Measurements from ENCODE around the gene ATAD2B.

The ATAD2B gene

GRCh38 chr2:23709311-23709710 lies 217.6 kb downstream of the ATAD2B start:
- Histone ChIP-seq H2BK15ac (ENCODE audit: low read length) (no peak overlapping the region), H3K23ac (ENCODE audit: low read depth, low read length, poor library complexity) (no peak overlapping the region), H3K27me3 (ENCODE audit: control insufficient read depth in 3 of 3, insufficient read depth in 3 of 3, low read depth in 1 of 3, low read length in 3 of 3) (no peaks in the 10 kb centered on the region), H2BK5ac (ENCODE audit: low read length) (no peak overlapping the region), H2BK12ac (ENCODE audit: low read length) (no peak overlapping the region), H2BK120ac (ENCODE audit: low read depth, low read length) (no peak overlapping the region), H2AK5ac (ENCODE audit: low read depth, low read length) (no peak overlapping the region), H3K4me2 (ENCODE audit: insufficient read depth, low read length, poor library complexity, severe bottlenecking) (no peak overlapping the region), H3K9ac (ENCODE audit: low read depth, low read length, poor library complexity) (no peak overlapping the region), H3K36me3 (replicated peaks in 1 of 2; ENCODE audit: control insufficient read depth in 2 of 2, insufficient read depth in 2 of 2, low read length in 2 of 2) (peaks cover 0 to 42% of the 10 kb centered on the region in 2 donors), H3K9me3 (replicated peaks in 1 of 2; ENCODE audit: control insufficient read depth in 2 of 2, insufficient read depth in 1 of 2, low read depth in 1 of 2, low read length in 2 of 2) (peaks cover 0 to 4% of the 10 kb centered on the region in 2 donors), H3K14ac (ENCODE audit: low read length) (no peak overlapping the region), H3K79me1 (ENCODE audit: low read depth, low read length) (no peaks in the 10 kb centered on the region), H4K91ac (ENCODE audit: low read depth, low read length, poor library complexity) (no peak overlapping the region), H3K4ac (ENCODE audit: low read length) (no peak overlapping the region), H2AFZ (ENCODE audit: low read length) (no peak overlapping the region), H3K18ac (ENCODE audit: low read length) (no peak overlapping the region), H4K8ac (ENCODE audit: low read depth, low read length) (no peak overlapping the region), H3K4me3 (ENCODE audit: low read length in 2 of 2) (no peak overlapping the region), H3K27ac (replicated peaks; ENCODE audit: low read length) (no peak overlapping the region), H3K4me1 (ENCODE audit: control insufficient read depth in 2 of 2, insufficient read depth in 1 of 2, low read depth in 1 of 2, low read length in 2 of 2) (peaks cover 9 to 15% of the 10 kb centered on the region in 2 donors)
- WGBS, 2 donors (ENCODE audit: extremely low coverage in 2 of 2, insufficient read length in 2 of 2, insufficient replicate concordance in 1 of 2): no CpG with 5 or more reads among the region's 8 CpGs
- DNase-seq (ENCODE audit: low spot score): no peak

GRCh38 chr2:23708771-23709170 lies 218.2 kb downstream of the ATAD2B start:
- Histone ChIP-seq H2BK5ac (ENCODE audit: low read length) (no peak overlapping the region), H3K9ac (ENCODE audit: low read depth, low read length, poor library complexity) (no peak overlapping the region), H3K36me3 (replicated peaks in 1 of 2; ENCODE audit: control insufficient read depth in 2 of 2, insufficient read depth in 2 of 2, low read length in 2 of 2) (peaks cover 0 to 47% of the 10 kb centered on the region in 2 donors), H3K27ac (replicated peaks; ENCODE audit: low read length) (no peak overlapping the region), H3K23ac (ENCODE audit: low read depth, low read length, poor library complexity) (no peak overlapping the region), H3K4me3 (ENCODE audit: low read length in 2 of 2) (no peak overlapping the region), H4K91ac (ENCODE audit: low read depth, low read length, poor library complexity) (no peak overlapping the region), H3K79me1 (ENCODE audit: low read depth, low read length) (no peaks in the 10 kb centered on the region), H4K8ac (ENCODE audit: low read depth, low read length) (no peak overlapping the region), H3K27me3 (ENCODE audit: control insufficient read depth in 3 of 3, insufficient read depth in 3 of 3, low read depth in 1 of 3, low read length in 3 of 3) (no peaks in the 10 kb centered on the region), H3K9me3 (replicated peaks in 1 of 2; ENCODE audit: control insufficient read depth in 2 of 2, insufficient read depth in 1 of 2, low read depth in 1 of 2, low read length in 2 of 2) (peaks cover 0 to 4% of the 10 kb centered on the region in 2 donors), H2AK5ac (ENCODE audit: low read depth, low read length) (no peak overlapping the region), H3K4me2 (ENCODE audit: insufficient read depth, low read length, poor library complexity, severe bottlenecking) (no peak overlapping the region), H3K4me1 (ENCODE audit: control insufficient read depth in 2 of 2, insufficient read depth in 1 of 2, low read depth in 1 of 2, low read length in 2 of 2) (peaks cover 9 to 15% of the 10 kb centered on the region in 2 donors), H3K18ac (ENCODE audit: low read length) (no peak overlapping the region), H2BK15ac (ENCODE audit: low read length) (no peak overlapping the region), H2AFZ (ENCODE audit: low read length) (no peak overlapping the region), H2BK120ac (ENCODE audit: low read depth, low read length) (no peak overlapping the region), H2BK12ac (ENCODE audit: low read length) (no peak overlapping the region), H3K14ac (ENCODE audit: low read length) (no peak overlapping the region), H3K4ac (ENCODE audit: low read length) (no peak overlapping the region)
- no CpG with 5 or more reads among the region's 6 CpGs for WGBS, 2 donors (ENCODE audit: extremely low coverage in 2 of 2, insufficient read length in 2 of 2, insufficient replicate concordance in 1 of 2)
- DNase-seq (ENCODE audit: low spot score): no peak

GRCh38 chr2:23707096-23707495 lies 219.8 kb downstream of the ATAD2B start:
- Histone ChIP-seq H2BK15ac (ENCODE audit: low read length) (no peak overlapping the region), H2AFZ (ENCODE audit: low read length) (no peak overlapping the region), H4K91ac (ENCODE audit: low read depth, low read length, poor library complexity) (no peak overlapping the region), H4K8ac (ENCODE audit: low read depth, low read length) (no peak overlapping the region), H3K36me3 (replicated peaks in 1 of 2; ENCODE audit: control insufficient read depth in 2 of 2, insufficient read depth in 2 of 2, low read length in 2 of 2) (peaks cover 0 to 61% of the 10 kb centered on the region in 2 donors), H3K4me2 (ENCODE audit: insufficient read depth, low read length, poor library complexity, severe bottlenecking) (no peak overlapping the region), H3K14ac (ENCODE audit: low read length) (no peak overlapping the region), H3K4ac (ENCODE audit: low read length) (no peak overlapping the region), H2BK5ac (ENCODE audit: low read length) (no peak overlapping the region), H3K79me1 (ENCODE audit: low read depth, low read length) (no peaks in the 10 kb centered on the region), H3K27ac (replicated peaks; ENCODE audit: low read length) (no peak overlapping the region), H2BK120ac (ENCODE audit: low read depth, low read length) (no peak overlapping the region), H3K23ac (ENCODE audit: low read depth, low read length, poor library complexity) (no peak overlapping the region), H3K4me1 (ENCODE audit: control insufficient read depth in 2 of 2, insufficient read depth in 1 of 2, low read depth in 1 of 2, low read length in 2 of 2) (peaks cover 3 to 4% of the 10 kb centered on the region in 2 donors), H3K9ac (ENCODE audit: low read depth, low read length, poor library complexity) (no peak overlapping the region), H3K9me3 (replicated peaks in 1 of 2; ENCODE audit: control insufficient read depth in 2 of 2, insufficient read depth in 1 of 2, low read depth in 1 of 2, low read length in 2 of 2) (peaks cover 0 to 4% of the 10 kb centered on the region in 2 donors), H3K18ac (ENCODE audit: low read length) (no peak overlapping the region), H3K27me3 (ENCODE audit: control insufficient read depth in 3 of 3, insufficient read depth in 3 of 3, low read depth in 1 of 3, low read length in 3 of 3) (no peaks in the 10 kb centered on the region), H2BK12ac (ENCODE audit: low read length) (no peak overlapping the region), H3K4me3 (ENCODE audit: low read length in 2 of 2) (no peak overlapping the region), H2AK5ac (ENCODE audit: low read depth, low read length) (no peak overlapping the region)
- no peak for DNase-seq (ENCODE audit: low spot score)
- no CpG with 5 or more reads among the region's 9 CpGs for WGBS, 2 donors (ENCODE audit: extremely low coverage in 2 of 2, insufficient read length in 2 of 2, insufficient replicate concordance in 1 of 2)

- Histone ChIP-seq H3K14ac (ENCODE audit: low read length) (no peak overlapping the region), H2BK12ac (ENCODE audit: low read length) (no peak overlapping the region), H3K4ac (ENCODE audit: low read length) (no peak overlapping the region), H2BK15ac (ENCODE audit: low read length) (no peak overlapping the region), H3K27me3 (ENCODE audit: control insufficient read depth in 3 of 3, insufficient read depth in 3 of 3, low read depth in 1 of 3, low read length in 3 of 3) (no peaks in the 10 kb centered on the region), H4K8ac (ENCODE audit: low read depth, low read length) (no peak overlapping the region), H3K9ac (ENCODE audit: low read depth, low read length, poor library complexity) (no peak overlapping the region), H2AK5ac (ENCODE audit: low read depth, low read length) (no peak overlapping the region), H4K91ac (ENCODE audit: low read depth, low read length, poor library complexity) (no peak overlapping the region), H3K18ac (ENCODE audit: low read length) (no peak overlapping the region), H2BK120ac (ENCODE audit: low read depth, low read length) (no peak overlapping the region), H3K36me3 (replicated peaks in 1 of 2; ENCODE audit: control insufficient read depth in 2 of 2, insufficient read depth in 2 of 2, low read length in 2 of 2) (peaks cover 0 to 61% of the 10 kb centered on the region in 2 donors), H3K27ac (replicated peaks; ENCODE audit: low read length) (no peak overlapping the region), H3K79me1 (ENCODE audit: low read depth, low read length) (no peaks in the 10 kb centered on the region), H3K4me1 (ENCODE audit: control insufficient read depth in 2 of 2, insufficient read depth in 1 of 2, low read depth in 1 of 2, low read length in 2 of 2) (no peaks in the 10 kb centered on the region), H2BK5ac (ENCODE audit: low read length) (no peak overlapping the region), H3K4me3 (ENCODE audit: low read length in 2 of 2) (no peak overlapping the region), H2AFZ (ENCODE audit: low read length) (no peak overlapping the region), H3K23ac (ENCODE audit: low read depth, low read length, poor library complexity) (no peak overlapping the region), H3K4me2 (ENCODE audit: insufficient read depth, low read length, poor library complexity, severe bottlenecking) (no peak overlapping the region), H3K9me3 (replicated peaks in 1 of 2; ENCODE audit: control insufficient read depth in 2 of 2, insufficient read depth in 1 of 2, low read depth in 1 of 2, low read length in 2 of 2) (peaks cover 0 to 4% of the 10 kb centered on the region in 2 donors)
- WGBS, 2 donors (ENCODE audit: extremely low coverage in 2 of 2, insufficient read length in 2 of 2, insufficient replicate concordance in 1 of 2): no CpG with 5 or more reads among the region's 18 CpGs
- no peak for DNase-seq (ENCODE audit: low spot score)
Observed at GRCh38 chr2:23706613-23707078, 220.3 kb downstream of the ATAD2B start.

All from neuronal stem cell (in vitro differentiated cells).